HG03060 (cell line): ENCODE measurements around the gene EME2.
"Not testable (repeated sequence)": the region's sequence is repeated elsewhere in the genome, so short reads cannot be mapped to it uniquely, and the experiment has no call there.

Experiments
- ATAC-seq: cut with Tn5 transposase; IDR thresholded peaks from one replicate; pipeline ENCODE4 v1.9.1; 2021; ENCODE audit warnings: low read depth, moderate number of reproducible peaks; ENCODE audit not compliant: unreplicated experiment

Gene EME2

GRCh38 chr16:1772362-1772907 lies at the start of gene EME2:
EME2 (plus strand) TSS chr16:1772810; CDS start chr16:1773228, 418 bp downstream.
- no peak for ATAC-seq

- no peak for ATAC-seq
Measured at GRCh38 chr16:1723450-1724147, 49.0 kb upstream of the EME2 start.

GRCh38 chr16:1724491-1724890 lies 48.1 kb upstream of the EME2 start:
- no peak for ATAC-seq

GRCh38 chr16:1726661-1727502 lies 45.7 kb upstream of the EME2 start:
- no peak for ATAC-seq

GRCh38 chr16:1727651-1728624 lies 44.7 kb upstream of the EME2 start:
- no peak for ATAC-seq

GRCh38 chr16:1729026-1729425 lies 43.6 kb upstream of the EME2 start:
- no peak for ATAC-seq

DNA sequence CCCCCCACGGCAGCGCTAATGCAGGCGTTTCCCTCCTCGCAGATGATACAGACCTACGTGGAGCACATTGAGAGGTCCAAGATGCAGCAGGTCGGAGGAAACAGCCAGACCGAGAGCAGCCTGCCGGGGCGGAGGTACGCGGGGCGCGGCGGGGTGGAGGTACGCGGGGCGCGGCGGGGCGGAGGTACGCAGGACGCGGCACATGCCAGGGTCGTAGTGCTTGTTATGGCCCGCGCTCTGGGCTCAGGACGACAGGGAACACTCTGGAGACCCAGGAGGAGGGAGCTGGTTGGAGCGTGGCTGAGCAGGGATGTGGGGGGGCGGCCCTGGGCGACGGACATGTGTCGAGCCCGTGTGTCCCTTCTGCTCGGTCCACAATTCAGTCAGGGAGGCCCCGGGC lies 43.2 kb upstream of the EME2 start:
- ATAC-seq = no peak

- ATAC-seq = no peak
Measured at GRCh38 chr16:1731073-1731472, 41.5 kb upstream of the EME2 start.

DNA sequence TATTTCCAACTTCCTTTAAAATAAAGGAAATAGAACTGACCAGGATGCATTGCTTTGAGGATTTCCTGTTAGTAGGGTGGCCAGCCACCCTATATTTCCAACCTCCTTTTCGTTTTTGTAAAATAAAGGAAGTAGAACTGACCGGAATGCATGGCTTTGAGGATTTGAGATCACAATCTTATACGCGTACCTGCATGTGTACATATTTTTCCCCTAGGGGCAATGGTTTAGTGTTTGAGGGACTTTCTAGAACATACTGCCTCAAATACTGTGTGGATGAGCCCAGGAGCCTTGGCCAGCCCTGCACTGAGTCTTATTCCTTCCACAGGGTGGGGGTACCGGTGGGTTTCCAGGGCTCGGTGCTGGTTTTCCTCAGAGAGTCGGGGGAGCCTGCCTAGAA lies 41.0 kb upstream of the EME2 start:
- no peak for ATAC-seq

GRCh38 chr16:1732071-1732470 lies 40.5 kb upstream of the EME2 start:
- ATAC-seq = no peak

DNA sequence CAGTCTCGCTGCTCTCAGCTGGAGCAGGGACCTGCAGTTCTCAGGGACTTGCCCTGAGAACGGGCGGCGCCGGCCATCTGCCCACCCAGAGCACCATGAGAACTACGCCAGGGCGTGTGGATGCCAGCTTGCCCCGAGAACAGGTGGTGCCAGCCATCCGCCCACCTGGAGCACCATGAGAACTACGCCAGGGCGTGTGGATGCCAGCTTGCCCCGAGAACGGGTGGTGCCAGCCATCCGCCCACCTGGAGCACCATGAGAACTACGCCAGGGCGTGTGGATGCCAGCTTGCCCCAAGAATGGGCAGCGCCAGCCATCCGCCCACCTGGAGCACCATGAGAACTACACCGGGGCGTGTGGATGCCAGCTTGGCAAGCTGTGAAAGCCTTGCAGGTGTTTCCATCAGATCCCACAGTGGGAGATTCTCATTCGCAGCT lies 40.0 kb upstream of the EME2 start:
- ATAC-seq = not testable (repeated sequence)

DNA sequence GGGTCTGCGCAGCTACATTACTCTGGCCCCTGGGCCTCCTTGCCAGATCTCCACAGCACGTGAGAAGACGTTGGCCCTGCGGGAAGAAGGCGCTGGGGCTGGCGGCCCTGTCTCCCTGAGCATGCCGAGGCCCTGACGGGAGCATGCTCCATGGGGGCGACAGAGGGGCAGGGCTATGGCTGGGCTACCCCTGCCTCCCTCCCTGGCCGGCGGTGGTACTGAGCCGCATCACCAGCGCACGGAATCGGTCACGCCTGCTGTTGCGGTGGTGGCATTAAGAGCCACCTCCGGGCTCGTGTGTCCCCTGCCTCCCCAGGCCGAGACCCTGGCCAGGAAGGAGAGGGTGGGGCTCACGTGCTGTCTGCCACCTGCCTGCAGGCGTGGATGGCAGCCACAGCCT lies 38.5 kb upstream of the EME2 start:
- ATAC-seq = no peak

DNA sequence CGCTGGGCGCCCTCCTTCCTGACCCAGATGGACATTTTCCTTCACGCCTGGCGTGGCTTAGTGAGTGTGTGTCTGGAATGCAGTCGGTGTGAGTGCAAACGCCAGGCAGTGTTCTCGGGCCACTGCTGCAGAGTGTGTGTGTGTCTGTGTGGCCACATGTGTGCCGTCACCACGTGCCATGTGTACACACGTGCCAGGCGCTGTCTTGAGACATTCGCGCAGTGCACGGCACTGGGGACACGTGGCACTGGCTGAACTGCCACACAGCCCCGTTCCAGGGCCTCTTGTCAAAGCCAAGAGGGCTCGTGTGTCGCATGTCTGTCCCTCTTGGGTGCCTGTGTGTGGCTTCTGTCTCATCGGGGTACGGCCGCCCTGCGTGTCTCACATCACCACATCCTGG lies 37.8 kb upstream of the EME2 start:
- ATAC-seq = no peak

GRCh38 chr16:1740234-1740633 lies 32.4 kb upstream of the EME2 start:
- no peak for ATAC-seq

DNA sequence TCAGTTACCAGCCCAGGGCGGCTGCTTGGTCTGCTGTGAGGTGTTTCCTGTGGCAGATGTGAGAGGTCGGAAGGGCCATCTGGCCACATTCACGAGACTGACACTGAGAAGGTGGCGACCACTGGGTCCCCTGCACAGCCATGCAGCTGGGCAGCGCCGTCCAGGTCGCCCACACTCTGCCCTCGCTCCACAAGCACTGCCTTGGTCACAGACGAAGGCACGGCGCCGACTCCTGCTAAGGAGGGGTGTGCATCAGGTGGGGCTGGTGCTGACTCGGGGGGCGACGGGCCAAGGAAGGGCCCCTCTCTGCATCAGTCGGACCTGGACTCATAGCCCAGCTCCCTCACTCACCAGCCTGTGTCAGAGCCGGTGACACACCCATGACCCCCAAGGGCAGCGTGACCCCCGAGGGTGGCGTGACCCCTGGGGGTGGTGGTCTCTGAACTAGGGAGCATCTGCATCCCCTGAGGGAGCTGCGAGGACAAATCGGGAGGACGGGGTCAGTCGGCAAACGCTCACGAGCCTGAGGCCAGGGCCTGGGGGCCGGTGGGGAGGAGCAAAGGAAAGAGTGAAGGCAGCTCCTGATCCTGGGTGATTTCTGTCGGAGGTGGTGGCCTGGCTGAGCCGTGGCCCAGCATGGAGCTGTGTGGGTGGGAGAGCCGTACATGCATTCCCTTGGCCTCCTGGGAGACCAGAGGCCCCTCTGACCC lies 31.7 kb upstream of the EME2 start:
- no peak for ATAC-seq

GRCh38 chr16:1741553-1742165 lies 31.0 kb upstream of the EME2 start:
- no peak for ATAC-seq

- ATAC-seq = no peak
Measured at GRCh38 chr16:1743376-1744337, 29.0 kb upstream of the EME2 start.

DNA sequence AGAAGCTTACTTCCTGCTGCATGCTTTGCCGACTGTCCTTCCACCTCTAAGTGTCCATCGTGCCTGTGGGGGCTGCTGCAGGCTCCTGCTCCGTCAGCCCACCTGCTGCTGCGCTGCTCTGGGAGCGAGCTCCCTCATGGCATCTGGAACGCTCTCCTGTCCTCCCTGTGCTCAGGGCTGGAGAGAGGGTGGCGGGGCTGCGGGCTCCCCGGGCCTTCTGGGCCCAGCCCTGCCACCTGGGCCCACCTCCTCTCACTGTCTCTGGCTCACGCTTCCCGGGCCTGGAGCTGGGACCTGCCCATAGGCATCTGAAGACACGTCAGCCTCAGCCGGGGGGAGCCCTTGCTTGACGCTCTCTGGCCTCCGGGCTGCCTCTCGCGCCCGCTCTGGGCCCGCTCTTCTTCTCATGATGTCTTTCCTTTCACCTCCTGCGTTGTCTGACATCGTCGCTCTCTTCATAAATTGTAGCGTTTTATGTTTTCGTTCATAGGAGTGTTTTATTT lies 28.2 kb upstream of the EME2 start:
- ATAC-seq = no peak
